HG02884 (cell line): ENCODE results near the gene RAB17.

Experiments used
- ATAC-seq: cut with Tn5 transposase; IDR thresholded peaks from one replicate; pipeline ENCODE4 v1.9.1; 2021; ENCODE audit warnings: mild to moderate bottlenecking, moderate library complexity; ENCODE audit not compliant: unreplicated experiment

Gene RAB17

GRCh38 chr2:237581326-237581725 lies 9.2 kb downstream of the RAB17 start:
- no peak for ATAC-seq

- ATAC-seq, result no peak
Measured at GRCh38 chr2:237577956-237578870, 12.3 kb downstream of the RAB17 start.

- no peak for ATAC-seq
Measured at GRCh38 chr2:237577458-237577857, 13.1 kb downstream of the RAB17 start.

- no peak for ATAC-seq
Measured at GRCh38 chr2:237576974-237577373, 13.6 kb downstream of the RAB17 start.

- ATAC-seq, result no peak
Measured at GRCh38 chr2:237575869-237576862, 14.4 kb downstream of the RAB17 start.

- no peak for ATAC-seq
Measured at GRCh38 chr2:237574894-237575868, 15.4 kb downstream of the RAB17 start.

- ATAC-seq, result no peak
Measured at GRCh38 chr2:237574467-237574866, 16.1 kb downstream of the RAB17 start.

GRCh38 chr2:237573721-237574415 lies 16.7 kb downstream of the RAB17 start:
- no peak for ATAC-seq

- no peak for ATAC-seq
Measured at GRCh38 chr2:237572742-237573101, 17.8 kb downstream of the RAB17 start.

- no peak for ATAC-seq
Measured at GRCh38 chr2:237572021-237572741, 18.4 kb downstream of the RAB17 start.

- ATAC-seq, result no peak
Measured at GRCh38 chr2:237571551-237571950, 19.0 kb downstream of the RAB17 start.

- ATAC-seq, result no peak
Measured at GRCh38 chr2:237570776-237571335, 19.7 kb downstream of the RAB17 start.

GRCh38 chr2:237569896-237570295 lies 20.6 kb downstream of the RAB17 start:
- ATAC-seq, result no peak

GRCh38 chr2:237569041-237569440 lies 21.5 kb downstream of the RAB17 start:
- no peak for ATAC-seq

- no peak for ATAC-seq
Measured at GRCh38 chr2:237568121-237568660, 22.3 kb downstream of the RAB17 start.

- ATAC-seq, result no peak
Measured at GRCh38 chr2:237567276-237568029, 23.1 kb downstream of the RAB17 start.

- ATAC-seq, result no peak
Measured at GRCh38 chr2:237566401-237567235, 23.9 kb downstream of the RAB17 start, which contains the start of gene PRLH. TSS of gene PRLH (plus strand) at chr2:237566574. CDS start at chr2:237566574, 0 bp downstream.
